Stimulated activated naive CD8-positive, alpha-beta T cell treated with anti-CD3 and anti-CD28 coated beads, Interleukin-15, Interleukin-2, amounts not matched to agents 100 ng/mL and 50 ng/mL, for 24 hours (primary cell): ENCODE measurements around the gene PSMD1.

Experiments
- H3K27ac Mint-ChIP-seq: one replicate; pipeline ENCODE4 v1.8.0; 2021; ENCODE audit warnings: mild to moderate bottlenecking, mixed read lengths
- H3K27me3 Mint-ChIP-seq: one replicate; pipeline ENCODE4 v1.8.0; 2021; ENCODE audit warnings: mixed read lengths
- H3K36me3 Mint-ChIP-seq: one replicate; pipeline ENCODE4 v1.8.0; 2021; ENCODE audit warnings: low read depth, mixed read lengths
- H3K4me1 Mint-ChIP-seq: one replicate; pipeline ENCODE4 v1.8.0; 2021; ENCODE audit warnings: low read depth, mixed read lengths
- H3K4me3 Mint-ChIP-seq: one replicate; pipeline ENCODE4 v1.8.0; 2021; ENCODE audit warnings: mild to moderate bottlenecking, mixed read lengths
- H3K9me3 Mint-ChIP-seq: one replicate; pipeline ENCODE4 v1.8.0; 2021; ENCODE audit warnings: mixed read lengths

The PSMD1 gene

DNA sequence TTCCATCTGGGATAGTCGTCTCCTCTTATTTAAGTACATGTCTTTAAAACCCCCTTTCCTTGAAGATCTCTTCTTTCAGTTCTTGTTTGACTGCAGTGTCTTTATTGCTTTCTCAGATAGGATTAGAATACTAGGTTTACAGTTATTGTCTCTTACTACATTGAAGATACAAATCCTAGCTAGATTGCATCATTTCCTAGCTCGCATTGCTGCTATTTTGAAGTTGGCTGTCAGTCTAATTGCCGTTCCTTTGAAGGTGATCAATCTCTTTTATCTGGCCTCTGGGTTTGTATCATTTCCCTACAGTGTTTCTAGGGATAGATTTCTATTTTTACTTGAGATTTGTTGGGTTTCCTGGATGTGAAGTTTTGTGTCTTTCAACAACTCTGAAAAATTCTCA lies 162.6 kb downstream of the PSMD1 start:
- no peaks in the 10 kb centered on the region for H3K9me3 Mint-ChIP-seq
- no peaks in the 10 kb centered on the region for H3K27me3 Mint-ChIP-seq
- H3K4me3 Mint-ChIP-seq = no peak overlapping the region
- H3K36me3 Mint-ChIP-seq = no peaks in the 10 kb centered on the region
- no peaks in the 10 kb centered on the region for H3K4me1 Mint-ChIP-seq
- no peak overlapping the region for H3K27ac Mint-ChIP-seq

DNA sequence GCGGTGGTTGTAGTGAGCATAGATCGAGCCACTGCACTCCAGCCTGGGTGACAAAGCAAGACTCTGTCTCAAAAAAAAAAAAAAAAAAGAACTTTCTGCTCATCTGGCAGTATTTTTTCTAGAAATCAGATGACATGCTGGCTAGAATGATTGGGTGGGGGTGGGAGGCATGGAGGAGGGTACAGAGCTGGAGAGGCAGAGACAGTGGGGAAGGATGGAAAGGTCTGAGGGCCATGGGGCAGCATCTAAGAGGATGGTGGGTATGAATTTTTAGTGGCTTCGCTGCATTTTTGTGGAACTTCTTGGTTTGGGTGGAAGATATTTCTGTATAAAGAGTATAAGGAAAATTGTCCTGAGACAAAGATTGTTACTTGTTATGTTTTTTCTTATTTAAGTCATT lies 165.1 kb downstream of the PSMD1 start:
- Mint-ChIP-seq H3K27ac (no peak overlapping the region), H3K4me3 (no peak overlapping the region), H3K36me3 (no peaks in the 10 kb centered on the region), H3K4me1 (no peaks in the 10 kb centered on the region), H3K27me3 (no peaks in the 10 kb centered on the region), H3K9me3 (no peaks in the 10 kb centered on the region)
